HG03025 (cell line): Measurements from ENCODE around the gene THSD7B.
"Not testable (repeated sequence)": the region's sequence is repeated elsewhere in the genome, so short reads cannot be mapped to it uniquely, and the experiment has no call there.

Experiments
- ATAC-seq: cut with Tn5 transposase; IDR thresholded peaks from one replicate; pipeline ENCODE4 v1.9.1; 2021; ENCODE audit warnings: mild to moderate bottlenecking, moderate library complexity; ENCODE audit not compliant: unreplicated experiment, low FRiP score

THSD7B gene

GRCh38 chr2:136765256-136766072, at the start of gene THSD7B:
Gene THSD7B, plus strand, starts transcription at chr2:136765545. Its CDS starts 116,634 bp downstream, at chr2:136882179.
- ATAC-seq = no peak

GRCh38 chr2:136718273-136718672, 47.1 kb upstream of the THSD7B start:
- no peak for ATAC-seq

GRCh38 chr2:136727973-136728699, 37.2 kb upstream of the THSD7B start:
- ATAC-seq = no peak

GRCh38 chr2:136736236-136736635, 29.1 kb upstream of the THSD7B start:
- no peak for ATAC-seq

GRCh38 chr2:136738044-136738443, 27.3 kb upstream of the THSD7B start:
- ATAC-seq = no peak

GRCh38 chr2:136741471-136741870, 23.9 kb upstream of the THSD7B start:
- no peak for ATAC-seq

GRCh38 chr2:136750065-136750464, 15.3 kb upstream of the THSD7B start:
- ATAC-seq = no peak

- no peak for ATAC-seq
Observed at GRCh38 chr2:136751406-136751805, 13.9 kb upstream of the THSD7B start.

- ATAC-seq = not testable (repeated sequence)
Observed at GRCh38 chr2:136758504-136758903, 6.8 kb upstream of the THSD7B start.

- ATAC-seq = no peak
Observed at GRCh38 chr2:136764452-136765255, 691 bp upstream of the THSD7B start.

- no peak for ATAC-seq
Observed at GRCh38 chr2:136766073-136766404, 694 bp downstream of the THSD7B start.

- no peak for ATAC-seq
Observed at GRCh38 chr2:136767030-136767429, 1.7 kb downstream of the THSD7B start.

GRCh38 chr2:136769871-136770270, 4.5 kb downstream of the THSD7B start:
- ATAC-seq = no peak

- no peak for ATAC-seq
Observed at GRCh38 chr2:136770384-136770783, 5.0 kb downstream of the THSD7B start.

GRCh38 chr2:136777391-136777790, 12.0 kb downstream of the THSD7B start:
- no peak for ATAC-seq

GRCh38 chr2:136783856-136784255, 18.5 kb downstream of the THSD7B start:
- no peak for ATAC-seq

- no peak for ATAC-seq
Observed at GRCh38 chr2:136785215-136785614, 19.9 kb downstream of the THSD7B start.

GRCh38 chr2:136787970-136788369, 22.6 kb downstream of the THSD7B start:
- ATAC-seq = no peak

GRCh38 chr2:136796339-136796738, 31.0 kb downstream of the THSD7B start:
- no peak for ATAC-seq

- no peak for ATAC-seq
Observed at GRCh38 chr2:136798766-136799165, 33.4 kb downstream of the THSD7B start.

- no peak for ATAC-seq
Observed at GRCh38 chr2:136801661-136802060, 36.3 kb downstream of the THSD7B start.
